Measurements from ENCODE around the gene NUDT13. TPM values are rescaled to one million over a fixed set of nuclear protein-coding genes. Genes with fewer than 3 reads are reported as not detected.

NUDT13 gene
- total RNA-seq, 1 experiment from 2014 or later, result 2.9 TPM

- ATAC-seq (no peak), DNase-seq (ENCODE audit: low spot score) (no peak)
- Mint-ChIP-seq H3K27me3 (ENCODE audit: low read depth) (no peaks in the 10 kb centered on the region), H3K36me3 (no peaks in the 10 kb centered on the region), H3K4me1 (peaks cover 5% of the 10 kb centered on the region), H3K27ac (no peak overlapping the region), H3K4me3 (no peak overlapping the region), H3K9me3 (no peaks in the 10 kb centered on the region)
- TF ChIP-seq HMGA2 (CRISPR knock-in tag; IDR thresholded peaks at IDR 0.05) (no peak), STAT6 (CRISPR knock-in tag; conservative IDR thresholded peaks at IDR 0.05; ENCODE audit: low read depth) (no peak), PREB (CRISPR knock-in tag; IDR thresholded peaks at IDR 0.05; ENCODE audit: borderline replicate concordance) (no peak), CDX4 (CRISPR knock-in tag; IDR thresholded peaks at IDR 0.05; ENCODE audit: borderline replicate concordance) (no peak), JUN (CRISPR knock-in tag; IDR thresholded peaks at IDR 0.05) (no peak), ARID4B (CRISPR knock-in tag; IDR thresholded peaks at IDR 0.05; ENCODE audit: borderline replicate concordance) (no peak), GTF2I (CRISPR knock-in tag; conservative IDR thresholded peaks at IDR 0.05) (no peak), KAT7 (CRISPR knock-in tag; IDR thresholded peaks at IDR 0.05; ENCODE audit: borderline replicate concordance) (no peak), SP1 (CRISPR knock-in tag; conservative IDR thresholded peaks at IDR 0.05) (no peak), NFYB (CRISPR knock-in tag; conservative IDR thresholded peaks at IDR 0.05; ENCODE audit: low read depth) (no peak), FOXP4 (CRISPR knock-in tag; IDR thresholded peaks at IDR 0.05) (no peak), ATF6 (CRISPR knock-in tag; IDR thresholded peaks at IDR 0.05) (no peak), PRDM15 (CRISPR knock-in tag; IDR thresholded peaks at IDR 0.05) (no peak), PRRX2 (CRISPR knock-in tag; IDR thresholded peaks at IDR 0.05) (no peak), AR (CRISPR knock-in tag; IDR thresholded peaks at IDR 0.05) (no peak), JAZF1 (CRISPR knock-in tag; IDR thresholded peaks at IDR 0.05) (no peak)
- CTCF ChIA-PET, result interaction anchor here (0.6 to 1.0 kb wide), 2 partner anchors 14 to 22 kb away, joined by 3 read pairs; partner anchors contain the start of gene P4HA1
- POLR2A ChIA-PET, result no interaction called here
These were observed 27.0 kb upstream of the NUDT13 start for GRCh38 chr10:73083221-73083620.
